Brain microvascular endothelial cell (primary cell): ENCODE measurements around the gene DAD1.

Source experiments
- DNase-seq: peaks from one replicate; pipeline ENCODE4 v3.0.0-alpha.2; 2020
- H3K27ac ChIP-seq: fragments of 250-450 bp; sonication (Bioruptor Pico); 2 replicates; pipeline ENCODE4 v1.5.1; 2020; ENCODE audit warnings: mild to moderate bottlenecking, moderate library complexity
- H3K27me3 ChIP-seq: fragments of 250-450 bp; sonication (Bioruptor Pico); replicated peaks from 2 replicates; pipeline ENCODE4 v1.5.1; 2020; ENCODE audit warnings: mild to moderate bottlenecking
- H3K36me3 ChIP-seq: fragments of 250-450 bp; sonication (Bioruptor Pico); replicated peaks from 2 replicates; pipeline ENCODE4 v1.5.1; 2020; ENCODE audit warnings: mild to moderate bottlenecking
- H3K4me3 ChIP-seq: 2 replicates; pipeline ENCODE4 v1.5.1; 2011; ENCODE audit warnings: low read depth, mild to moderate bottlenecking, control low read depth, low read length, moderate library complexity
- in situ Hi-C: cut with HindIII; loops from 2 replicates; pipeline ENCODE4 v1.10.0; 2017; ENCODE audit warnings: low sequenced_read_pairs, low pct_ligation_motif_present
- TF ChIP-seq, protein P1 (sequence below): IDR thresholded peaks from 2 replicates; pipeline ENCODE4 v1.5.1; 2011; ENCODE audit warnings: low read depth, mild to moderate bottlenecking, moderate library complexity, low read length, control low read depth, inconsistent platforms; ENCODE audit errors: missing control alignments

The DAD1 gene

GRCh38 chr14:22564463-22564862 is 24.6 kb downstream of the DAD1 start:
- peaks cover 39% of the 10 kb centered on the region for H3K36me3 ChIP-seq
- no peak overlapping the region for H3K27ac ChIP-seq
- TF ChIP-seq, protein P1, sequence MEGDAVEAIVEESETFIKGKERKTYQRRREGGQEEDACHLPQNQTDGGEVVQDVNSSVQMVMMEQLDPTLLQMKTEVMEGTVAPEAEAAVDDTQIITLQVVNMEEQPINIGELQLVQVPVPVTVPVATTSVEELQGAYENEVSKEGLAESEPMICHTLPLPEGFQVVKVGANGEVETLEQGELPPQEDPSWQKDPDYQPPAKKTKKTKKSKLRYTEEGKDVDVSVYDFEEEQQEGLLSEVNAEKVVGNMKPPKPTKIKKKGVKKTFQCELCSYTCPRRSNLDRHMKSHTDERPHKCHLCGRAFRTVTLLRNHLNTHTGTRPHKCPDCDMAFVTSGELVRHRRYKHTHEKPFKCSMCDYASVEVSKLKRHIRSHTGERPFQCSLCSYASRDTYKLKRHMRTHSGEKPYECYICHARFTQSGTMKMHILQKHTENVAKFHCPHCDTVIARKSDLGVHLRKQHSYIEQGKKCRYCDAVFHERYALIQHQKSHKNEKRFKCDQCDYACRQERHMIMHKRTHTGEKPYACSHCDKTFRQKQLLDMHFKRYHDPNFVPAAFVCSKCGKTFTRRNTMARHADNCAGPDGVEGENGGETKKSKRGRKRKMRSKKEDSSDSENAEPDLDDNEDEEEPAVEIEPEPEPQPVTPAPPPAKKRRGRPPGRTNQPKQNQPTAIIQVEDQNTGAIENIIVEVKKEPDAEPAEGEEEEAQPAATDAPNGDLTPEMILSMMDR, result no peak
- DNase-seq, result no peak
- H3K4me3 ChIP-seq, result no peak overlapping the region
- no peaks in the 10 kb centered on the region for H3K27me3 ChIP-seq
- in situ Hi-C loops, result no loop called here

GRCh38 chr14:22563987-22564386 is 25.0 kb downstream of the DAD1 start:
- no peaks in the 10 kb centered on the region for H3K27me3 ChIP-seq
- DNase-seq, result no peak
- H3K27ac ChIP-seq, result no peak overlapping the region
- in situ Hi-C loops, result no loop called here
- TF ChIP-seq, protein P1, result no peak
- peaks cover 37% of the 10 kb centered on the region for H3K36me3 ChIP-seq
- H3K4me3 ChIP-seq, result no peak overlapping the region

DNA sequence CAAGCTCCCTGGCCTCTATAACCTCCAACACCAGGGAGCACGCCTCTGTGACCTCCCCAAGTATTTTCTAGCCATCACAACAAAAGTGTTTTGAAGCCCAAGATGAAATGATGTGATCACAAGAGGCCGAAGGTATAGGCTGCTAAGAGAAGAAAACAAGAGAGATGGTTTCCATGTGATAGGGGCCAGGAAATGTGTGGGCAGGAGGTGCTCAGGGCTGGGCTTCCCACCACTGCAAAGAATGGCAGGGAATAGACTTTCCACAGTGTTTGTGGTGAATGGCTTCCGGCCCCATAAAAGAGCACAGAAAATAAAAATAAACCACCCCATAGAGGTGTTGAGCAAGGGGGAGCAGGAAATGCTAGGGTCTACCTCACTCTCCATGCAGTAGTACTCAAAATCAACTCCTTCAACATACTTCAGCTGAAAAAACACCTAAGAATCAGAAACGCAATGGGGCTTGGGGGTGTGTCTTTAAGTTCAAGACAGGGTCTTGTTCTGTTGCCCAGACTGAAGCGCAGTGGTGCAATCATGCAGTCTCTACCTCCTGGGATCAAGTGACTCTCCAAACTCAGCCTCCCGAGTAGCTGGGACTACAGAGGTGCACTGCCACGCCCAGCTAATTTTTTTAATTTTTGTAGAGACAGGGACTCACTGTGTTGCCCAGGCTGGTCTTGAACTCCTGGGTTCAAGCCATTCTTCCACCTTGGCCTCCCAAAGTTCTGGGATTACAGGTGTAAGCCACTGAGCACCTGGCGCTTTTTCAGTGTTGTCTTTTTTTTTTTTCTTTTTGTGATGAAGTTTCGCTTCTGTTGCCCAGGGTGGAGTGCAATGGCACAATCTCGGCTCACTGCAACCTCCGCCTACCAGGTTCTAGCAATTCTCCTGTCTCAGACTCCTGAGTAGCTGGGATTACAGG is 27.1 kb downstream of the DAD1 start:
- no peak overlapping the region for H3K27ac ChIP-seq
- no peaks in the 10 kb centered on the region for H3K27me3 ChIP-seq
- in situ Hi-C loops, result no loop called here
- no peak overlapping the region for H3K4me3 ChIP-seq
- TF ChIP-seq, protein P1, result no peak
- no peak for DNase-seq
- H3K36me3 ChIP-seq, result peaks cover 27% of the 10 kb centered on the region

DNA sequence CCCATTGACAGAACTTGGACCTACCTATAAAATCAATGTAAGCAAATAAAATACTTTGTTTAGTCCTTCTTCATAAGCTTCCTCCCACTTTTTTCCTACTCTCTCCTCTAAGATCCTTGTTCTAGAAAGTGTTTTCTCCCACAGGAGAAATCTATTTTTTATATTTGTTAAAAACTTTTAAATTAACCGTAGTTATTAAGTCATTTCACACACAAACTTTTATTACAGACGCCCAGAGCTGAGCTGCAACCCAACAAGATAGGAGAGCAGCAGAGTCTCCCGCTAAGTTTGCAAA is 27.7 kb downstream of the DAD1 start:
- H3K27ac ChIP-seq, result no peak overlapping the region
- H3K4me3 ChIP-seq, result no peak overlapping the region

GRCh38 chr14:22560662-22561365 is 28.2 kb downstream of the DAD1 start:
- in situ Hi-C loops, result no loop called here
- Histone ChIP-seq H3K4me3 (no peak overlapping the region), H3K27ac (no peak overlapping the region), H3K36me3 (peaks cover 25% of the 10 kb centered on the region), H3K27me3 (no peaks in the 10 kb centered on the region)
- DNase-seq, result no peak
- TF ChIP-seq, protein P1, result no peak

More for the DNA sequence above, 27.7 kb downstream of the DAD1 start:
- no peak for DNase-seq
- Histone ChIP-seq H3K36me3 (peaks cover 27% of the 10 kb centered on the region), H3K27me3 (no peaks in the 10 kb centered on the region)
- in situ Hi-C loops, result no loop called here
- TF ChIP-seq, protein P1, result no peak
